Gastrocnemius medialis (tissue), 4 donors: ENCODE data around the gene ADAMTS2. TPM values are rescaled to one million over a fixed set of nuclear protein-coding genes. Genes with fewer than 3 reads are reported as not detected.

Source experiments
- ATAC-seq, 2 donors: fragments of 150-250 bp; one replicate each; pipeline ENCODE4 v1.9.1; 2016
- DNase-seq, 2 donors: peaks; one replicate each; pipeline ENCODE4 v3.0.0-alpha.2; 2019
- H3K27ac ChIP-seq, 4 donors: fragments of 200-600 bp; sonication (generic); 1 replicate in 1 of 4; 2 replicates in 3 of 4; pipeline ENCODE4 v1.5.1; 2016 to 2018; ENCODE audit warnings: mild to moderate bottlenecking in 2 of 4, moderate library complexity in 1 of 4
- H3K27me3 ChIP-seq, 3 donors: fragments of 200-600 bp; sonication (generic) in 2 of 3; 1 replicate in 1 of 3; 2 replicates in 2 of 3; pipeline versions ENCODE4 v1.5.1 to v1.6.0; 2016 to 2019; ENCODE audit warnings: mild to moderate bottlenecking in 1 of 3, moderate library complexity in 1 of 3
- H3K36me3 ChIP-seq, 2 donors: fragments of 200-600 bp; sonication (generic) in 1 of 2; one replicate each; pipeline ENCODE4 v1.5.1; 2017 to 2018
- H3K4me1 ChIP-seq, 2 donors: fragments of 200-600 bp; sonication (generic) in 1 of 2; one replicate each; pipeline ENCODE4 v1.5.1; 2016 to 2017; ENCODE audit warnings: mild to moderate bottlenecking in 2 of 2
- H3K4me3 ChIP-seq, 4 donors: fragments of 200-600 bp; sonication (generic) in 3 of 4; 1 replicate in 1 of 4; 2 replicates in 3 of 4; pipeline ENCODE4 v1.5.1; 2016 to 2019; ENCODE audit warnings: mild to moderate bottlenecking in 2 of 4
- H3K9me3 ChIP-seq, 3 donors: fragments of 200-600 bp; sonication (generic) in 2 of 3; 1 replicate in 1 of 3; 2 replicates in 2 of 3; pipeline ENCODE4 v1.5.1; 2016 to 2019
- CTCF ChIP-seq, 5 experiments: fragments of 450-650 bp in 3 of 5; fragments of 200-600 bp in 2 of 5; sonication (generic) in 2 of 5; IDR thresholded peaks in 4 of 5; conservative IDR thresholded peaks in 1 of 5; 1 replicate in 4 of 5; 2 replicates in 1 of 5; pipeline ENCODE4 v1.5.1; 2016 to 2019; ENCODE audit warnings: antibody characterized with exemption in 5 of 5, mild to moderate bottlenecking in 3 of 5, moderate library complexity in 3 of 5
- POLR2A ChIP-seq, 2 donors: fragments of 450-650 bp; IDR thresholded peaks; one replicate each; pipeline ENCODE4 v1.6.1; 2017; ENCODE audit warnings: antibody characterized with exemption in 2 of 2, mild to moderate bottlenecking in 2 of 2, moderate library complexity in 2 of 2
- in situ Hi-C, 4 donors: fragments of 200-750 bp; cut with MboI; loops; one replicate each; pipeline versions ENCODE4 v1.15.0 to v1.8.0; 2017; ENCODE audit warnings: low sequenced_read_pairs in 4 of 4
- intact Hi-C: fragments of 100-400 bp; cut with DNase I; formaldehyde crosslinking; loops from one replicate; pipeline ENCODE4 v1.15.1; 2023; ENCODE audit warnings: low total_unique reads
- total RNA-seq, 4 donors: library from RNA; depleted of rRNA; stranded (reverse); fragments of >200 nt; gene quantifications; one replicate each; pipeline versions ENCODE4 v1.1.0 to v1.2.3, GENCODE V29; 2016

The ADAMTS2 gene
- total RNA-seq, 4 donors from 2014 or later, result 0.78 to 3.8 (median 2.0) TPM

- Histone ChIP-seq H3K4me3 (peak overlapping the region in 2 of 4 donors; percentile 21 to 37), H3K4me1 (peaks cover 12 to 30% of the 10 kb centered on the region in 2 donors)
- peak; percentile 86 to 93 for ATAC-seq
Observed at GRCh38 chr5:179265514-179266290, 79.6 kb downstream of the ADAMTS2 start.

GRCh38 chr5:179264783-179265513, 80.3 kb downstream of the ADAMTS2 start:
- Histone ChIP-seq H3K9me3 (no peaks in the 10 kb centered on the region), H3K36me3 (no peaks in the 10 kb centered on the region), H3K4me1 (peaks cover 12 to 30% of the 10 kb centered on the region in 2 donors), H3K27ac (peak overlapping the region; percentile 43 to 74 (median 63)), H3K4me3 (peak overlapping the region in 2 of 4 donors; percentile 21 to 37), H3K27me3 (no peaks in the 10 kb centered on the region)
- no peak for TF ChIP-seq CTCF (IDR thresholded peaks at IDR 0.05 in 4 of 5, conservative IDR thresholded peaks at IDR 0.05 in 1 of 5)
- no peak for TF ChIP-seq POLR2A (IDR thresholded peaks at IDR 0.05)
- intact Hi-C loops (loop anchor here (2.0 to 5.0 kb wide), 2 partner anchors 57 to 80 kb away; partner anchors contain the start of gene ADAMTS2), in situ Hi-C loops (no loop called here)
- ATAC-seq, result peak; percentile 7 to 10
- DNase-seq, result no peak

More at GRCh38 chr5:179265514-179266290, 79.6 kb downstream of the ADAMTS2 start:
- intact Hi-C loops, result loop anchor here (2.0 to 5.0 kb wide), 2 partner anchors 57 to 79 kb away; partner anchors contain the start of gene ADAMTS2
- DNase-seq, result peak; percentile 92 to 95
- Histone ChIP-seq H3K27me3 (no peaks in the 10 kb centered on the region), H3K36me3 (no peaks in the 10 kb centered on the region), H3K27ac (peak overlapping the region; percentile 58 to 74 (median 70)), H3K9me3 (no peaks in the 10 kb centered on the region)
- in situ Hi-C loops, result no loop called here
- TF ChIP-seq CTCF (IDR thresholded peaks at IDR 0.05 in 4 of 5, conservative IDR thresholded peaks at IDR 0.05 in 1 of 5) (no peak), POLR2A (IDR thresholded peaks at IDR 0.05) (no peak)

DNA sequence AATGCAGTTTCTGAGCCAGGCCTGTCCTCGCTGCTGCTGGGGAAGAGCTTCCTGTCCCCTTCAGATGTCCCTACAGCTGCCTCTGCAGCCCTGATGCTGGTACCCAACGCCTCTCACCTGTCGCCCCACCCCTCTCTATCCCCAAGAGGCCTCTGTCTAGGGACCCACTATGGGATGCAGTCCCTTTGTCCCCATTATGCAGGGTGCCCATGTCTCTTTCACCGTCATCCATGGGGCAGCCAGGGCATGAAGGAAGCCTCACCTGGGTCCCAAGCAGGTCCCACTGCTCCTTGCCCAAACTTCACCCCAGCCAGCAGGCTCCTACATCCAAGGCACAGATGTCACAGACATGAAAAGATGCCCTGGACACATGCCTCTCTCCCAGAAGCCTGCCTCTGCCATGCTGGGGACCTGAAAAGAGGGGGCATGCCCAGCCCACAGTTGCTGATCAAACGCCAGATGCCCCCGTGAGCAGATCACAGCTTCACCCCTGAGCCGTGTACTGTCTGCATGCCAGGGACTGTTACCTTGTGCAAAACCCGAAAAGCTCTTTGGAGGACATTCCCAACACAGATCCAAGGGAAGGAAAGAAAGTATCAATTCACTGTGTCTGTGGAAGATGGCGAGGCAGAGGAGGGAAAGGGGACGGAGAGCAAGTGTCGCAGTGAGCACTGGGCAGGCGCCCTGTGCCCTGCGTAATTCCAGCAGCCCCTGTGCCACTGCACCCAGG, 81.0 kb downstream of the ADAMTS2 start:
- Histone ChIP-seq H3K36me3 (no peaks in the 10 kb centered on the region), H3K4me1 (peaks cover 12 to 30% of the 10 kb centered on the region in 2 donors), H3K27ac (no peak overlapping the region), H3K4me3 (no peak overlapping the region), H3K27me3 (no peaks in the 10 kb centered on the region), H3K9me3 (no peaks in the 10 kb centered on the region)
- in situ Hi-C loops (no loop called here), intact Hi-C loops (loop anchor here (2.0 kb wide), 1 partner anchor 81 kb away; the partner anchor contains the start of gene ADAMTS2)
- ATAC-seq (no peak), DNase-seq (no peak)
- TF ChIP-seq CTCF (IDR thresholded peaks at IDR 0.05 in 4 of 5, conservative IDR thresholded peaks at IDR 0.05 in 1 of 5) (no peak), POLR2A (IDR thresholded peaks at IDR 0.05) (no peak)

DNA sequence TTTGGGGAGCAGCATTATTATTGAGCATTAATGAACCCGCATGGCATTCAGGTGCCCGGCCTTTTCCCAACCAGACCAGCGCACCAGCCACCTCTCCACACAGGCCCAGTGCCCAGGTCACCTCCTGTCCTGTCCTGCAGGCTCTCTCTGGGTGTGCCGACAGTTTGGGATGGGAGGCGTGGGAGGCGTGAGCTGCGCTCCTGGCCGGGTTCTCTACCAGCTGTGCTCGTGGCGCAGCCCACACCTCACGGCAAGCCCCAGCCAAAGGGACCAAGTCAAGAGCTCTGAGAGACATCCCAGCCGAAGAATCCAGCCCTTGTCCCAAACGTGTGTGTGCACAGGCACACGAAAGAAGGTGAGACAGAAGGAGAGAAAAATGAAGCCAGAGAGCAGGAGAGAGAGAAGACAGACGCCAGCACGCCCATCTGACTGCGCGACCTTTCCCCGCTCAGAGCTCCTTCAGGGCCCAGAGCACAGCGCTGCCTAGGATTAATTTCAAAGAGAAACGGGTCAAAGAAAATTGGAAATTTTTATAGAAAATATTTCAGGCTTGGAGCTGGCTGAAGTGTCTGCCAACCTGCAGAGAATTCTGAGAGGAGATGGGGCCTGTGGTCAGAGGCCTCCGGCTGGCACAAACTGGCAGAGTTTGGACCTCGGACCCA, 81.7 kb downstream of the ADAMTS2 start:
- DNase-seq (no peak), ATAC-seq (no peak)
- H3K27me3 ChIP-seq, result no peaks in the 10 kb centered on the region
- H3K36me3 ChIP-seq, result no peaks in the 10 kb centered on the region
- intact Hi-C loops, result loop anchor here (2.0 kb wide), 1 partner anchor 81 kb away; the partner anchor contains the start of gene ADAMTS2
- in situ Hi-C loops, result no loop called here
- TF ChIP-seq POLR2A (IDR thresholded peaks at IDR 0.05) (no peak), CTCF (IDR thresholded peaks at IDR 0.05 in 4 of 5, conservative IDR thresholded peaks at IDR 0.05 in 1 of 5) (no peak)
- peaks cover 12 to 30% of the 10 kb centered on the region in 2 donors for H3K4me1 ChIP-seq
- H3K9me3 ChIP-seq, result no peaks in the 10 kb centered on the region
- H3K4me3 ChIP-seq, result no peak overlapping the region
- no peak overlapping the region for H3K27ac ChIP-seq
